ENCODE data around the gene NAT9.

NAT9 gene

DNA sequence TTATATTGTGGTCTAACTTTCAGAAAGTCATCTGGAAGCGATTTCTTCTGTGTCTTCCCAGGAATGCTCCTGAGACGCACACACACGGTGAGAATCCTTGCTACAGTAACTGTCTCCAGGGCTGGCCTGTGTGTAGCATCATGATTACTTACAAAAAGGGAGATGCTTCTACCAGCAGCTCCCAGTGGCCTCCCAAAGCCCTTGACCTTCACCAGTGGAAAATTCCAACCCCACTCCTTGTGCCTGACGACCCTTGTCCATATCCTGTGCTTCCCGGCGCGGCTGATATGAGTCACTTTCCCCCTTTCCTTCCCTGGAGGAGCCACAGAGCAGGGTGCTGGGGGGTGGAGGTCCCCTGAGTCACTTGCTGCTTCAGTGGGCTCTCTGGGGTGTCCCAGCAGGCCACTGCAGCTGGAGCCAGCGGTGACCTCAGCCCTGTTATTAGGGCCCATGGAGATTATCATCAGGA, 22.1 kb upstream of the NAT9 start:
- Mint-ChIP-seq H3K27ac (no peak overlapping the region), H3K27me3 (no peaks in the 10 kb centered on the region), H3K4me1 (ENCODE audit: low read depth in 2 of 2) (peaks cover 0 to 1% of the 10 kb centered on the region in 2 donors), H3K36me3 (ENCODE audit: insufficient read depth) (peaks cover 26% of the 10 kb centered on the region), H3K4me3 (no peak overlapping the region), H3K9me3 (no peaks in the 10 kb centered on the region)
- no peak for DNase-seq
- ATAC-seq (replicated peaks): no peak

DNA sequence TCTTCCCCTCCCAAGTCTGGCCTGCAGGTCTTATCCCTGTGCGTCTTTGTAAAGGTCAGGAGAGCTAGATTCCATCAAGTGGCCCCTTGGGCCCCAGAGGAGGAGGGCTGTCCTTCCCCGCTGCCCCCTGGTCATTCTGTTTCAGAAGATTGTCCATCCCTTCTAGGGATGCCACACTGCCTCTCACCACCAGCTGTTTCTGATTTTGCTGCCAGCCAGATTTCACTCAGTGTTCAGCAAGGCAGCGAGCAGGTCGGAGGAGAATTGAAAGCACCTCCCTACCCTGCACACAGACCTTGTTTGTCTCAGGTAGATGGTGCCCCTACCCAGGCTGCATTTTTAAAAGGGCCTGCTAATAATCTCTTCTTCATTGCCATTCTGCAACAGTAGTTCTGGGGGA, 21.7 kb upstream of the NAT9 start:
- peaks cover 0 to 1% of the 10 kb centered on the region in 2 donors for H3K4me1 Mint-ChIP-seq (ENCODE audit: low read depth in 2 of 2)
- ATAC-seq (replicated peaks) (no peak), DNase-seq (no peak)
- no peak overlapping the region for H3K27ac Mint-ChIP-seq
- H3K9me3 Mint-ChIP-seq: no peaks in the 10 kb centered on the region
- H3K27me3 Mint-ChIP-seq: no peaks in the 10 kb centered on the region
- H3K4me3 Mint-ChIP-seq: no peak overlapping the region
- peaks cover 25% of the 10 kb centered on the region for H3K36me3 Mint-ChIP-seq (ENCODE audit: insufficient read depth)

DNA sequence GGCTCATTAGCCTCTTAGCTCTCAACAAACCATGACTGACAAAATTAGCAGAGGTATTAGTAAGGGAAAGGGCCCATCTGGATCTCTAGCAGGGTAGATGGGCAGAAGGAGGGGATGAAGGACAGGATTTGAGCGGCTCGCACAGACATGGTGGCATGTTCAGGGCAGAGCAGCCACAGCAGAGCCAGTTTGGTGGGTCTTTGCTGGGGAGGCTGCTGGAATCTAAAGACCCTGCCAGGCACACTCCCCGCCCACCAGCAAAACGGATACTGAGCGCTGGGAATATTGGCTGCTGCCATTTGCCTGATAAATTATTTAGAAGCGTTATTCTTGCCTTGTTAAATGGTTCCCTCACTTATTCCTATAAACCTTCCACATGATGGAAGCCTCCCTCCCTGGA, 20.7 kb upstream of the NAT9 start:
- Mint-ChIP-seq H3K36me3 (ENCODE audit: insufficient read depth) (peaks cover 25% of the 10 kb centered on the region), H3K27me3 (no peaks in the 10 kb centered on the region), H3K27ac (no peak overlapping the region), H3K4me1 (ENCODE audit: low read depth in 2 of 2) (no peaks in the 10 kb centered on the region), H3K4me3 (no peak overlapping the region), H3K9me3 (no peaks in the 10 kb centered on the region)
- no peak for ATAC-seq (replicated peaks)
- DNase-seq: no peak

DNA sequence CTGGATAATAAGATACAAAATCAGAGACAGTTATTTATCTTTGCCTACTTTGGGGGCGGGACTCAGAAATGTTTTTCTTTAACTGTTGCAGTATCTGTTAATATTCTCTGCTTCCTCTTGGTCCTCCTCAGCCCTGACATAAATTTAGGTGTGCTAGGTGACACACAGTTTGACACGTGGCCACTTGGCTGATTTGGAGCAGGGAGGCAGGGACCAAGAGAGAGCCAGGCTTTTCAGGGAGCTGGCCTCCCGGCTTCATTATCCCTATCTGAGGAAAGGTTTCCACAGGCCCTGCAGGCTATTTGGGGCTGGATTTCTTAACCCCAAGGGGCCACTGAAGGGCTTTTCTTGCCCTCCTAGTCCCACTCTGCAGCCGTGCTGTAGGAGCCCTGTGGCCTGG, 20.1 kb upstream of the NAT9 start:
- DNase-seq: no peak
- Mint-ChIP-seq H3K9me3 (no peaks in the 10 kb centered on the region), H3K4me1 (ENCODE audit: low read depth in 2 of 2) (peaks cover 4% of the 10 kb centered on the region in 2 donors), H3K4me3 (no peak overlapping the region), H3K27ac (no peak overlapping the region), H3K36me3 (ENCODE audit: insufficient read depth) (peaks cover 29% of the 10 kb centered on the region), H3K27me3 (no peaks in the 10 kb centered on the region)
- no peak for ATAC-seq (replicated peaks)

GRCh38 chr17:74795327-74796020, 19.3 kb upstream of the NAT9 start:
- no peaks in the 10 kb centered on the region for H3K9me3 Mint-ChIP-seq
- H3K4me3 Mint-ChIP-seq: no peak overlapping the region
- peaks cover 27% of the 10 kb centered on the region for H3K36me3 Mint-ChIP-seq (ENCODE audit: insufficient read depth)

DNA sequence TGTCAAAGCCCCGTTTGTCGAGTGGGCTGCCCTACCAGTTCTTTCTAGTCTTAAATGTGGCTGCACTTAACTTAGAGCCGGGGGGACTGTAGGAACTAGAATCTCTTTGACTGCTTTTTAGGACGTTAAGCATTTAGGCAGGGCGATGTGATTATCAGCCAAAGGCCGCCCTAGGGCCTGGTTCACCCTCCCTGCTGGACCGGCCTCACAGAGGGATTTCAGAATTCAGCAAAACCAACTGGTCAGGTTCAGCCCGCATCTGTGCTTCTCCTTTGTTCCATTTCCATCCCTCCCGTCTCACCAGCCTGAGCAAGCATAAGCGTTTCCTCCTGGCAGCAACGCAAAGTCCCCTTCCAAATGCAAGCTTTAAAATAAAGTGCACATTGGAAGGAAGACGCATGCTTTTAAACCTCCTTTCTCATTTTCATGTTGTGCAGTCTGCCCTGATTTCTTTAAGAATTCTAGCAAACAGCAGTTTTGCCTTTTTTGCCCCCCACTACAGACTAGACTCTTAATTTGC, 16.5 kb upstream of the NAT9 start:
- Mint-ChIP-seq H3K27ac (no peak overlapping the region), H3K9me3 (no peaks in the 10 kb centered on the region), H3K36me3 (ENCODE audit: insufficient read depth) (peaks cover 37% of the 10 kb centered on the region), H3K4me1 (ENCODE audit: low read depth in 2 of 2) (peaks cover 13 to 14% of the 10 kb centered on the region in 2 donors), H3K4me3 (no peak overlapping the region), H3K27me3 (no peaks in the 10 kb centered on the region)
- DNase-seq (no peak), ATAC-seq (replicated peaks) (no peak)

More at GRCh38 chr17:74795327-74796020, 19.3 kb upstream of the NAT9 start:
- no peak for DNase-seq
- no peak overlapping the region for H3K27ac Mint-ChIP-seq
- no peak for ATAC-seq (replicated peaks)
- peaks cover 9 to 12% of the 10 kb centered on the region in 2 donors for H3K4me1 Mint-ChIP-seq (ENCODE audit: low read depth in 2 of 2)
- H3K27me3 Mint-ChIP-seq: no peaks in the 10 kb centered on the region

- Mint-ChIP-seq H3K27ac (peak overlapping the region in 1 of 2 donors; percentile 51), H3K4me1 (ENCODE audit: low read depth in 2 of 2) (peaks cover 13 to 17% of the 10 kb centered on the region in 2 donors), H3K36me3 (ENCODE audit: insufficient read depth) (peaks cover 35% of the 10 kb centered on the region), H3K9me3 (no peaks in the 10 kb centered on the region), H3K27me3 (no peaks in the 10 kb centered on the region), H3K4me3 (peak overlapping the region in 1 of 2 donors; percentile 27)
- no peak for DNase-seq
- no peak for ATAC-seq (replicated peaks)
Observed at GRCh38 chr17:74790161-74791058, 14.3 kb upstream of the NAT9 start.

DNA sequence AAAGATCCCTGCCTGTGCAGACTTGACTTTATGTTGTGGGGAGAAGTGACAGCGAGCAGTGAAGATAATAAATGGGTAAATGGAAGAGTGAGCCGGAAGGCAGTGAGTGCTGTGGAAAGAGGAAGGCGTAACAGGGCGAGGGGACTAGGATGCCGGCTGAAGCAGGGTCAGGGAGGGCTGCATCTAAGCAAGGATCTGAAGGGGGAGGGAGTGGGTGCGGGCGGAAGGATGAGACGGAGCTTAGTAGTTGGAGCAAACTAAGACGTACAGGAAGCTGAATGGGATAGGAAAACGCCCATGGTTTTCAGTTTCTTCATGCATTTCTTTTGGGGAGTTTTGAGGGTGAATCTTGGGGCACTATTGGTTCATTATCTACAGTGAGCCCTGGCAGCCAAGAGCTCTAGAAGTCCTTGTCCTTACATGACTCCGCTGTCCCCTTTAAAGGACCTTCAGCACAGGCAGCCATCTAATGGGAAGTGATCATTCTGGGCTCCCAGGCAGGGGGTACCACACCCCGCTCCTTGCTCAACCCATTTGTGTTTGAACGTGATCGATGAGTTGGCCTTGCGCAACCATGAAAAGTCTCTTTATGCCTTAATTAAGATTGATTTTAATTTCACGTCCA, 10.4 kb upstream of the NAT9 start:
- Mint-ChIP-seq H3K4me1 (ENCODE audit: low read depth in 2 of 2) (peaks cover 24 to 30% of the 10 kb centered on the region in 2 donors), H3K9me3 (no peaks in the 10 kb centered on the region), H3K27ac (no peak overlapping the region), H3K36me3 (ENCODE audit: insufficient read depth) (peaks cover 20% of the 10 kb centered on the region), H3K4me3 (no peak overlapping the region), H3K27me3 (no peaks in the 10 kb centered on the region)
- ATAC-seq (replicated peaks): no peak
- DNase-seq: no peak

GRCh38 chr17:74785981-74786360, 9.8 kb upstream of the NAT9 start:
- ATAC-seq (replicated peaks) (no peak), DNase-seq (no peak)
- Mint-ChIP-seq H3K27ac (no peak overlapping the region), H3K4me3 (no peak overlapping the region), H3K9me3 (no peaks in the 10 kb centered on the region), H3K36me3 (ENCODE audit: insufficient read depth) (peaks cover 18% of the 10 kb centered on the region), H3K4me1 (ENCODE audit: low read depth in 2 of 2) (peaks cover 27 to 29% of the 10 kb centered on the region in 2 donors), H3K27me3 (no peaks in the 10 kb centered on the region)

- Mint-ChIP-seq H3K27me3 (no peaks in the 10 kb centered on the region), H3K4me3 (no peak overlapping the region), H3K27ac (peak overlapping the region in 1 of 2 donors; percentile 53), H3K9me3 (no peaks in the 10 kb centered on the region), H3K36me3 (ENCODE audit: insufficient read depth) (peaks cover 21% of the 10 kb centered on the region), H3K4me1 (ENCODE audit: low read depth in 2 of 2) (peaks cover 29 to 30% of the 10 kb centered on the region in 2 donors)
- ATAC-seq (replicated peaks) (no peak), DNase-seq (no peak)
Observed at GRCh38 chr17:74785096-74785980, 9.2 kb upstream of the NAT9 start.

- peaks cover 37 to 39% of the 10 kb centered on the region in 2 donors for H3K4me1 Mint-ChIP-seq (ENCODE audit: low read depth in 2 of 2)
- ATAC-seq (replicated peaks) (no peak), DNase-seq (no peak)
- H3K27ac Mint-ChIP-seq: peak overlapping the region in 1 of 2 donors; percentile 92
- no peaks in the 10 kb centered on the region for H3K27me3 Mint-ChIP-seq
- H3K9me3 Mint-ChIP-seq: no peaks in the 10 kb centered on the region
- H3K4me3 Mint-ChIP-seq: no peak overlapping the region
- peaks cover 16% of the 10 kb centered on the region for H3K36me3 Mint-ChIP-seq (ENCODE audit: insufficient read depth)
Observed at GRCh38 chr17:74784125-74784810, 8.1 kb upstream of the NAT9 start.

GRCh38 chr17:74782571-74782970, 6.4 kb upstream of the NAT9 start:
- Mint-ChIP-seq H3K36me3 (ENCODE audit: insufficient read depth) (peaks cover 17% of the 10 kb centered on the region), H3K9me3 (no peaks in the 10 kb centered on the region), H3K4me1 (ENCODE audit: low read depth in 2 of 2) (peaks cover 39 to 44% of the 10 kb centered on the region in 2 donors), H3K4me3 (no peak overlapping the region), H3K27ac (peak overlapping the region; percentile 87 to 92), H3K27me3 (no peaks in the 10 kb centered on the region)
- DNase-seq (no peak), ATAC-seq (replicated peaks) (no peak)
